Breast epithelium (tissue), 4 donors: ENCODE results near the gene GRIK3. TPM values are rescaled to one million over a fixed set of nuclear protein-coding genes. Genes with fewer than 3 reads are reported as not detected.

Experiments
- DNase-seq, 2 donors: peaks; one replicate each; pipeline ENCODE4 v3.0.0-alpha.2; 2019; ENCODE audit warnings: low spot score in 2 of 2
- H3K27ac ChIP-seq, 2 donors: fragments of 200-600 bp; sonication (generic) in 1 of 2; one replicate each; pipeline ENCODE4 v1.5.1; 2016 to 2019; ENCODE audit warnings: mild to moderate bottlenecking in 1 of 2
- H3K27me3 ChIP-seq, 2 donors: fragments of 200-600 bp; sonication (generic) in 1 of 2; one replicate each; pipeline versions ENCODE4 v1.5.1 to v1.6.0; 2017 to 2019; ENCODE audit warnings: control low read depth in 1 of 2, mild to moderate bottlenecking in 1 of 2
- H3K36me3 ChIP-seq: fragments of 200-600 bp; one replicate; pipeline ENCODE4 v1.5.1; 2019
- H3K4me1 ChIP-seq, 2 donors: fragments of 200-600 bp; sonication (generic); one replicate each; pipeline ENCODE4 v1.5.1; 2016 to 2019; ENCODE audit warnings: control low read depth in 1 of 2
- H3K4me3 ChIP-seq, 3 donors: fragments of 200-600 bp; sonication (generic); 1 replicate in 2 of 3; 2 replicates in 1 of 3; pipeline ENCODE4 v1.5.1; 2016 to 2019; ENCODE audit warnings: mild to moderate bottlenecking in 3 of 3, moderate library complexity in 2 of 3
- H3K9me3 ChIP-seq, 2 donors: fragments of 200-600 bp; sonication (generic) in 1 of 2; one replicate each; pipeline ENCODE4 v1.5.1; 2016 to 2019; ENCODE audit warnings: control low read depth in 1 of 2
- CTCF ChIP-seq, 3 donors: fragments of 450-650 bp; IDR thresholded peaks; one replicate each; pipeline ENCODE4 v1.5.1; 2016 to 2017; ENCODE audit warnings: antibody characterized with exemption in 3 of 3, mild to moderate bottlenecking in 3 of 3, moderate library complexity in 3 of 3
- POLR2A ChIP-seq: fragments of 450-650 bp; IDR thresholded peaks from one replicate; pipeline ENCODE4 v1.6.1; 2016; ENCODE audit warnings: antibody characterized with exemption, mild to moderate bottlenecking, moderate library complexity
- POLR2AphosphoS5 ChIP-seq, 3 donors: sonication (generic); formaldehyde crosslinking; IDR thresholded peaks; one replicate each; pipeline ENCODE4 v1.6.1; 2017; ENCODE audit warnings: antibody characterized with exemption in 3 of 3
- intact Hi-C: fragments of 100-400 bp; cut with DNase I; formaldehyde crosslinking; loops from one replicate; pipeline ENCODE4 v1.15.1; 2023; ENCODE audit warnings: low total_unique reads
- total RNA-seq, 3 donors: library from RNA; depleted of rRNA; stranded (reverse); fragments of >200 nt; gene quantifications; one replicate each; pipeline ENCODE4 v1.1.0, GENCODE V29; 2016

The GRIK3 gene
- total RNA-seq, 3 donors from 2014 or later, result under 0.01 to 10.0 (median 4.6) TPM

GRCh38 chr1:36782085-36782484, 252.2 kb downstream of the GRIK3 start:
- DNase-seq, result no peak
- H3K27ac ChIP-seq, result no peak overlapping the region
- H3K4me3 ChIP-seq, result no peak overlapping the region
- no peaks in the 10 kb centered on the region for H3K36me3 ChIP-seq
- no peak for TF ChIP-seq POLR2A
- TF ChIP-seq CTCF (IDR thresholded peaks at IDR 0.05), result no peak
- TF ChIP-seq POLR2AphosphoS5 (IDR thresholded peaks at IDR 0.05), result no peak
- H3K4me1 ChIP-seq, result no peaks in the 10 kb centered on the region
- peaks cover 0 to 5% of the 10 kb centered on the region in 2 donors for H3K27me3 ChIP-seq
- intact Hi-C loops, result no loop called here
- H3K9me3 ChIP-seq, result no peaks in the 10 kb centered on the region

GRCh38 chr1:36781098-36781497, 253.2 kb downstream of the GRIK3 start:
- no peak for DNase-seq
- intact Hi-C loops, result no loop called here
- H3K36me3 ChIP-seq, result no peaks in the 10 kb centered on the region
- H3K27me3 ChIP-seq, result peaks cover 0 to 5% of the 10 kb centered on the region in 2 donors
- H3K27ac ChIP-seq, result no peak overlapping the region
- H3K9me3 ChIP-seq, result no peaks in the 10 kb centered on the region
- H3K4me1 ChIP-seq, result no peaks in the 10 kb centered on the region
- TF ChIP-seq POLR2AphosphoS5 (IDR thresholded peaks at IDR 0.05) (no peak), POLR2A (no peak), CTCF (IDR thresholded peaks at IDR 0.05) (no peak)
- H3K4me3 ChIP-seq, result no peak overlapping the region

GRCh38 chr1:36778740-36779139, 255.6 kb downstream of the GRIK3 start:
- Histone ChIP-seq H3K4me1 (no peaks in the 10 kb centered on the region), H3K27me3 (peaks cover 0 to 16% of the 10 kb centered on the region in 2 donors), H3K9me3 (no peaks in the 10 kb centered on the region), H3K4me3 (no peak overlapping the region), H3K27ac (no peak overlapping the region), H3K36me3 (no peaks in the 10 kb centered on the region)
- no peak for DNase-seq
- intact Hi-C loops, result no loop called here
- no peak for TF ChIP-seq CTCF (IDR thresholded peaks at IDR 0.05)
- no peak for TF ChIP-seq POLR2AphosphoS5 (IDR thresholded peaks at IDR 0.05)
- no peak for TF ChIP-seq POLR2A

- DNase-seq, result no peak
- TF ChIP-seq POLR2AphosphoS5 (IDR thresholded peaks at IDR 0.05) (no peak), POLR2A (no peak), CTCF (IDR thresholded peaks at IDR 0.05) (no peak)
- intact Hi-C loops, result no loop called here
- peaks cover 0 to 25% of the 10 kb centered on the region in 2 donors for H3K27me3 ChIP-seq
- H3K27ac ChIP-seq, result no peak overlapping the region
- no peaks in the 10 kb centered on the region for H3K4me1 ChIP-seq
- no peaks in the 10 kb centered on the region for H3K9me3 ChIP-seq
- no peaks in the 10 kb centered on the region for H3K36me3 ChIP-seq
- H3K4me3 ChIP-seq, result no peak overlapping the region
Measured at GRCh38 chr1:36776948-36777831, 257.1 kb downstream of the GRIK3 start.

- no peaks in the 10 kb centered on the region for H3K9me3 ChIP-seq
- no peak for DNase-seq
- H3K4me3 ChIP-seq, result no peak overlapping the region
- TF ChIP-seq POLR2AphosphoS5 (IDR thresholded peaks at IDR 0.05) (no peak), CTCF (IDR thresholded peaks at IDR 0.05) (no peak), POLR2A (no peak)
- H3K36me3 ChIP-seq, result no peaks in the 10 kb centered on the region
- no peaks in the 10 kb centered on the region for H3K4me1 ChIP-seq
- intact Hi-C loops, result no loop called here
- peaks cover 0 to 33% of the 10 kb centered on the region in 2 donors for H3K27me3 ChIP-seq
- no peak overlapping the region for H3K27ac ChIP-seq
Measured at GRCh38 chr1:36776256-36776655, 258.1 kb downstream of the GRIK3 start.
